T-helper 22 cell (primary cell): Measurements from ENCODE around the gene SNCA.

Experiments
- DNase-seq: peaks from one replicate; pipeline ENCODE4 v3.0.0-alpha.2; 2020; ENCODE audit warnings: low read depth

The SNCA gene

DNA sequence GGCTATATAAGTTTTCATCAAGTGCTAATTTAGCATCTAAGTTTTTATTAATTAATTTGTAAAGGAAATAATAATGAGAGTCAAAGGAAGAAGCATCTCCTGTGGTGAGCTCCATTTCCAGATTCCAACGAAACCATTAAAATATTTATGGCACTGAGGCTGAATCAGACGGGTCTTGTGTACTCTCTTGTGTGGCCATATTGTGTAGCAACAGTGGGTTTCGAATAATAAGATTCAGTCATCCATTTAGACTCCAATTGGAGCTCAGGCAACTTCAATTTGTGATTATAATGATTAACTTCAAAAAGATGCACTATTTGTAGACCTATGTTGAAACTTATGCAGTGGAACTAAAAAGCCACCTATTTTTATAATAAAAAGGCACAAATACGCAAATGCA lies 82.4 kb downstream of the SNCA start:
- no peak for DNase-seq

DNA sequence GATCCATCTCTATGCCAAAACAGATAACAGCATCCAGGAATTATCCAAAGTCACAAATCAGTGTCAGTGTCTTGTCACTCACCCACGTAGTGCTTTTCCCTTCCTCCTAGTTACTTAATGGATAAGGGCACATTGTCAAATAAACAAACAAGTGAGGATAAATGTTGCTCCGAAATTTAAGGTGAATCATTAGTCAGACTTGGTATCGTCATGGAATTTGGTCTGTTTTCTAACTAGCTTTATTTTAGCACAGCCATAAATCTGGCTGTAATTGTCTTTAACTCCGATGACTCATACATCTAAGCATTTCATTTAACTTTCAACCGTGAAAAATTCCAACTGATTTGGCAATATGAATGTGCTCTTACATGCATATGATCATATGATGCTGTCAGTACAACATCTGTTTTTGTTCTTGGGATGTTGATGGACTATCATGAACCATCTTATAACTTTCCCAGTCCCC lies 83.3 kb downstream of the SNCA start:
- DNase-seq, result no peak

DNA sequence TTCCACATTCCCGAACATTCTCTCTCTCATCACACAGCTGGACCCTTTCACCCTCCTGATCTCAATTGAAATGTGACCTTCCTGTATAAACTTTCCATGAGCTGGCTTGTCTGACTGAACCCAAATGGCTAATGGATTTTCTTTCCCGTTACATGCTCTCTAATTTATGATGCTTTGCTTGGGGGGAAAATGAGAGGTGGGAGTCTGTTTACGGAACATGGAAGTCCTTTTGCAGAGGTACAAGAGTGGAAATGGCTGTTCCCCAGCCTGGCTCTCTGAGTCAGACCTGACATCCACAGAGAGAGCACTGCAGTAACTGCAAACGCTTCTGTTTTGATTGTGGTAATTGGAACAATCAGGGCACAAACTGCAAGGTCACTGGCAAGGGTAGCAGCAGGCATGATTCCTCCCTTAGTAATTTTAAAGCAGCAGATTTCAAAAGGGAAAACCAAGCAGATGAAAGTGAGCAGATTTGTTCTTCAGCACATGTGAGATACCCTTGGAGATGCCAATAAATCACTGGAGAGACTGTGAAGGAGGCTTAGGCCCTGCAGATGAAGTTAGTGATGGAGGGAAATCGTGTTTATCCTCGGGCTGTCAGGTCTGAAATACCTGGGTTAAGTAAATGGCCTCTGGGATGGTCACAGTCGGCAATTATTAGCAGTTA lies 83.9 kb downstream of the SNCA start:
- DNase-seq, result no peak

DNA sequence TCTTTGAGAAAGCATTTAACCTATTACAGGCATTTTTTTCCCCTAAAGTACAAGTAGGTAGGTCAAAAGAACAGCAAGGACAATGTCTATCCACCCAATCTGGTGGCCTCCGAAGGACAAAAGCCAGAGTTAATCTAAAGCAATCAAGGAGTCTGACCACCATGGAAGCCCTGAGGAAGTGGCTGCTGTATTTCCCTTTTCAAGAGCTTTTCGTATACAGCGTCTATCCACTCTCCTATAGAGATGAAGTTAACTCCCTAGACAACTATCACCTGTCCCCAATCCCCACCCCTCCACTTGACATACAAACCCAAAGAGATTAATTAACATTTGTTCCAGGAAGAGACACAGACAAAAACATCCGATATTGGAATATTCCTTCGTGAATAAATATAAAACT lies 85.5 kb downstream of the SNCA start:
- no peak for DNase-seq

DNA sequence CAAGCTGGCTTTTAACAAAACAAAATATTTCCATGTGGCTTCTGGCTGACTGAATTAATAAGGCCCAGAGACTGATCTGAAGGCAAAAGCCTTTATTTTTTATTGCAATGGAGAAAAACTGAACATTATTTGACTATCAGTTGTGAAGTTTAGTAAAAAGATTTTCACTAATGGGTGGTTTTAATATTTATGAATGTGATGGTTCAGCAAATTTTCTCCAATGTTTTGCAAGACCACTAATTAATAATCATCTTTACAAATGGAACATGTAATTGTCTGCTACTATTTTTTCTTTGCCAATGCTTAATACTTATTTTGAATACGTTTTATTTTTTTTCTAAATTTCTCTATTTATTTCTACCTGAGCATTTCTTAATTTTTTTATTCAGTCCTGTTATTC lies 90.6 kb downstream of the SNCA start:
- no peak for DNase-seq

DNA sequence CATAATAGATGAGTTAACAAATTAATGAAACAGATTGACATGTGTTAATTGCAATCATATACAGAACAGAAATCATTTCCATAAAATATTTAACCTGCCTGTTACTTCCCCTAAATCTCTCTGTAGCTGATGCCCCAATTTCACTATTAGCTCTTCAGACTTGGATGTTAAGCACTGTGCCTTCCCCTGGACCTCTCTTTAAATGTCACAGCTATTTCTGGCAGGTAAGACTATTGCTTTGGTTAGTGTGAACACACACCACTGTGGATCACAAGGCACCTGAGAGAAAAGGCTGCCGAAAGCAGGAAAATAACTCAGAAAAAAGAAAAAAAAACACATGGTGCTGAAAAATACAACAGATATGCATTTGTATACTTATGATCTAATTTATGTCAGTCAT lies 91.3 kb downstream of the SNCA start:
- no peak for DNase-seq

DNA sequence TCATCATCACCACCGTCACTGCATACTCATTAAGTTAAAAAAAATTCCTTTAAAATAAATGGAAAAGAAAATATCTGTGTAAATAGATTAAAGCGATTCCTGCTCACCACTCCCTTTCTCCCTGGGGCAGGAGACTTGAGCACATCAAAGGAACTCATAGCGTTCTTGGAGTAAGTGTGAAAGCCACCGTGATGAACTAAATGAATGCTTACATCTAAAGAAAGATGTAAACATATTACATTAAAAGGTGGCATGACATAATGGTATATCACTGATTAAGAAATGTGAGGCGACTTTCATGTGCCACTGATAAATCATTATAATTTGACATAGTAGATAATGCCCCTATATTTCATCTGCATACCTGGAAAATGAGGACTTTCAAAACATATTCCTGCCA lies 92.0 kb downstream of the SNCA start:
- DNase-seq, result no peak

DNA sequence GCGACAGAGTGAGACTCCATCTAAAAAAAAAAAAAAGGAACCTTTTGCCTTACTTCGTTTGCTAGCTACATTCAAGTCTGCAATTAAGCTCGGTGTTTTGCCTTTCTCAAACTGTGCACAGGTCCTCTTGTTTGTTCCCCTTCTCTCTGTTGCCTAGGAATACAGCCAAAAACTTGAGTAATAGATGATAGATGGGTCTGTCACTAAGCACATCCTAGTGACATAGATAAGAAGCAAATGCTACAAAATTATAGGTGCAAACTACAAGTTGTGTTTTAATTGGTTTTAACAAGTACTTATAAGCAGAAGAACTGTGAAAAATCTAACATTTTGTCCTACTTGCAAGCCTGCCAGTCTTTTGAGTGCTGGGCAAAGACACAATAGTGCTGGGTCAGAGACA lies 95.2 kb downstream of the SNCA start:
- DNase-seq, result no peak

DNA sequence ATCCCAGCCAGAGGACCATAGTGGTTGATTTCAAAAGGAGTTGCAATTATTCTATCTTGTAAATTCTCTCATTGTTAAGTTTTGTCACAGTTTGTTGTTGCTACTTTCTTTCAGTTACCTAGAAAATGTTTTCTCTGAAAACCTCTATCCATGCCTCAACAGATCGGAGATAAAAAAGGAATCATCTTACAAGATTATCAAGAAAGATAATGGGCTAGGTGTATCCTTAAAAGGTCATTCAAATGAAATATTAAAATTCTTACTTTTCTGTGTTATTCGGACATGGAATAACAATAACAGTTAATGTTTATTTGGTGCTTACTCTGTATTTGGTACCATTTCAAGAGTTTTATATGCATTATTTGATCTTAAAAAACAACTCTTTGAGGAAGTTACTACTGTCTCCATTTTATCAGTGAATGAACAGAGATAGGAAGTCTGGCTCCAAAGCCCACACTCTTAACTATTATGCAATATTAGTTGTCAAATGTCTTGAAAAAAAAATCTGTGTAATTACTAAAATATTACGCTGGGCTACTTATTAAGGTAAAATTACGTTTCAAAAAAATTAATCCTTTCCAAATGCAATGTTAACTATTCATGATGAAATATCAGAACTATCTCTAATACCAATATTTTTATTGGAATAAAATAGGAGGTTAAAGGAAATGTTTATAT lies 97.5 kb downstream of the SNCA start:
- DNase-seq, result no peak

DNA sequence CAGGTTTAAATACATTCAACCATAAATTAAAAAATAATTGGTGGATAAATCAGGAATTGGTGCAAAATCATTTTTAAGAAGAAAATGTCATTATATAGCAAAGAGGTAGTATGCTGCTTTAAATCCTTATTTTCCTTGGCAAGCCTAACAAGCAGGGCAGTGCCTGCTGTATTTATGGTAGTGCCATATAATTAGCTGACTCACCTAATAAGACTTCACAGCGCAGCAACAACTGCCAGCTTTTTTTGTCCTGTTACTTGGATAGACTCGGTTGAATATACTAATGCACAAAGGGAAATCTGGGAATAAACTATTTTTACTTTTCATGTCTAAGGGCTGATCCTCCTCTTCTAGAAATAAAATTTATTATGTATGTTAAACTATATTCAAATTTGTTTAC lies 99.1 kb downstream of the SNCA start:
- no peak for DNase-seq

DNA sequence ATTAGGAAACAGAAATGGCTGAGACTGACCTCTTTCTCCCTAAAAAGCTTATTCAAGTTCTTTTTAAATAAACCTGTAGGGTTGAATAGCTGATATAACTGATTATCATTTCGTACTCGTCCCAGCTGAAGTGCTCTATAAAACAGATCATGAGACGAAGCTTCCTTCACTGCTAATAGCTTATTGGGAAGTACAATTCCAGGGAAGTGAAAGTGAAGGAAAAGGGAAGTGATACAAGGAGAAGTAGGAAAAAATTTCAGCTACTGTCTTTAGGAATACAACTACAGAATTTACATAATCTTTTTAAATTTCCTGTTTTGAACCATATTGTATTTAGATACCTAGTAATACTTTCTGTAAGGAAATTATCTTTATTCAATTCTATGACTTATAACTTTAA lies 103.0 kb downstream of the SNCA start:
- no peak for DNase-seq

DNA sequence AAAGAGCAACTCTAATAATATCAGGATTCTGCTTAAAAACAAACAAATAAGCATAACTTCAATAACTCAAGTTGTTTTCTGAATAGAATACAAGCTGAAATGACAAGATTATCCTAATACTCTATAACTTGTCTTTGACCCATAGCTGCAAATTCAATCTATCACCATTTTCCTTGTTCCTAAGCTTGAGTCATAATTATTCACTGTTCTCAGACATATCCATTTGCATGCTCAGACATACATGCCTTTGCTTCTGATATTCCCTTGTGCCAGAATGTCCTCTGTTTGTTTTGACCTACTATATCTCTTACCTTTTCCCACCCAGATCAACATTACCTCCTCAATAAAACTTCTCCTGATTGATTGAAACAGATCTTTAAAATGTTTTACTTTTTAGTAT lies 109.7 kb downstream of the SNCA start:
- no peak for DNase-seq

DNA sequence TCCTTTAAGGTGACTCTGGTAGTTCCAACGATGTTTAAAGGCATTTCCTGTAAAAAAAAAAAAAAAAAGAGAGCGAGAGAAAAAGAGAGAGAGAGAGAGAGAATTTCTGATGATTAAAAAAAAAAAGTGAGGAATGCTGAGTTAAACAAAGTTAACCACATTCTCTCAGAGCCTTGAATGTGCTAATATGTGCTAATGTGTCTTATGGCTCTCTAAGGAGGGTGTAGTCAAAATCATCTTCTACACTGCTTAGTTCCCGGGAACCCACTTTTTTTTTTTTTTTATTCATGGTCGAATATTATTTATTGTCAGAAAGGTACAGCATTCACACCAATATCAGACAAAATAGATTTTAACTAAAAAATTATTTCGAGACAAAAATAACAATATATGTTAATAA lies 111.7 kb downstream of the SNCA start:
- DNase-seq, result no peak

DNA sequence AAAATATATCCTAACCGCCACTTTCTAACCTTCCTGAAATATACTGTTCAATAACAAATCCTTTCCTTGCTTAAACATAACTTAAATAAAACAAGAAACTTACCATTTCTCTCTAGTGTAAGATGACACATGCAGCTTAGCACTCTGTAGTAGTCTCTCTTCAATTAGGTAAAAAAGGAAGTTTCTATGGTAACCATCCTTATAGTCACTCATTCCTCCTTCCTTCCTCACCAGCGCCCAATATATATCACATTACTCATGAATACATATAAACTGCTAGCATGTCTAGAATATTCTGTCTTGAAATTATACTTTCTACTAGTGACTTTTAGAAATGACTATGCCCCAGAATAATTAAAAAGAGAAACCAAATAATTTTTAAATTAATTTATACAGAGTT lies 112.2 kb downstream of the SNCA start:
- no peak for DNase-seq

DNA sequence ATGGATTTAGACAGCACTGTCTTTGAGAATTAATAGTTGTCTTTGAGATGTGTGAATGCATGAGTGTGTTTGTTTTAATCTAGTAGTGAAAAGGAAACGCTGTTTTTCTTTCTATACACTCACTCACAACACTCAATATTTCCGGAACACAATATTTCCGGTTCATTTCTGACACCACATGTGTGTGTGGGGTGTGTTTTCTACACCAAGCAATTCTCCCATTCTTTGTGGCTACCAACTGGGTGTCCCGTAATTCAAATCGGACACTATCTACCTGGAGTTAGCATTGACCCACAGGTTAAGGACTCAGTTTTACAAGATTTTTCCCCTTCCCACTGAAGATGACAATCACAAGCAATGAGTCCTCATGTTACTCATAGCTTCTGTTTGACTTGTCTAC lies 113.9 kb downstream of the SNCA start:
- DNase-seq, result no peak

DNA sequence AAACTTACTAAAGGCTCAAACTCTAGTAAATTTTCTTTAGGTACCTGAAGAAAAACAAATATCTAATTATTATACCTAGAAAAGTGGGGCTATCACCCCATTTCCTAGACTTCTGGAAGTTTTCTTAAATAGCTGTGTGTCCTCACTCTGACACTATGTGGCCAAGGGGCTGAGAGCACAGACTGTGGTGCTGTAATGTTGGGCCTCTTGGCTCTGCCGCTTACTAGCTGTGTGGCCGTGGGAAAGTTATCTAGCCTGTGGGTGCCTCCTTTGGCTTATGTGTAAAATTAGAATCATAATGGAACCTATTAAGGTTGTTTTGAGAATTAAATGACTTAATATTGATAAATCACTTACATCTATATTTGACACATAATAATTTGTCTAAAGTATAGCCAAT lies 114.4 kb downstream of the SNCA start:
- no peak for DNase-seq

DNA sequence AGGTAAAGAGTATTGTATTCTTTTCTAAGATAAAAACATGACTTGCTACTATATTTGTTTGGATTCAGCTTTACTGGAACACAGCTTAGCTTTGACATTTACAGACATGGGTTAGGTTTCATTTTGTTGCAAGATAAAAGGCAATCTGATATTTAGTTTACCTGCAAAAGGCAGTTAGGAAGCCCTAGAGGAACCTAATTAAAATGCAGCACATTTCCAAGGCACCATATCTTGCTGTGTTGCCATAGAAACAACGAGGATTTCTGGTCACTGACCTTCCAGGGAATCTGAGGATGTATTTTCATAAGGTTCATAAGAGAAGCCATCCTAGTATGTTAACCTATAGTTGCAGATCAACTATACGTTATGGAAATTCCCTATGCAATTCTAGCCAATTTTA lies 116.0 kb downstream of the SNCA start:
- no peak for DNase-seq

DNA sequence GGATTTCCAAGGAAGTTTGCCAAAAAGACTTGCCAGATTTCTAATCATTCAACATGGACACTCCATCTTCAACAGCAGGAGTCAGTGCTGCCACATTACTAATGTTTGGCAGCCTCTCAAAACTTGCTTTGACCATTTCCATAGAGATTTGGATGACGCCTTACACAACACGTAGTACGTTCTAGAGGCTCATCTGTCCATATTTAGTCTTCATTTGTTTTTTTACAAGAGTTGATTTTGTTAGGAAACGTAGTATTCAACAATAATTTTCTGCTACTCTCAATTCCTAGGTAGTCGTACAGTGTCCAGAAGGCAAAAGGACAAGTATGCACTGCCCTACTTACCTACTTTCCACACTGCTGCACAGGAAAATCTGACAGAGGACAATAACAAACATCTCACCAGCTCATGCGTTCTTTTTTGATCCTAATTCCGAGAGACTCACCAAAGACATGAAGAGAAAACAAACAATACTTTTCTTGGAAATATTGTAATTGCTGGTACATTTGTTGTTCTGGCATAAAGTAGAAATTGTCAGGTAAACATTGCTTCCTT lies 117.3 kb downstream of the SNCA start:
- DNase-seq, result no peak

DNA sequence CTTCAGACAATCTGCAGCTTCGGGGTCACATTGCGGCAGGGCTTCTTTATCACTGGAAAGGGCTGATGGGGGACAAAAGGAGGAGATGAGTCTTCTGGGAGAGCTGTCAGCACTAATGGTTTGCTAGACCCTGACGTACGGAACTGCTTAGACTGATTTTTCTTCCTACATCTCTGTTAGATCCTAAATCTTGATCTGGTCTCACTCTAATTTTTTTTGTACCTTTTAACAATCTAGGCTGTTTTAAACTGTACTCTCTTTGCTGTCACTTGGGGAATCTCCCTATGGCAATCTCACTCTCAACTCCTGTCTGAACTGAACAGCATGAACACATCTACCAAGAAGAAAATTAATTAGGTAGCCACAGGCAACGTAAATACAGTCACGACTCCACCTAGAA lies 120.1 kb downstream of the SNCA start:
- DNase-seq, result no peak

DNA sequence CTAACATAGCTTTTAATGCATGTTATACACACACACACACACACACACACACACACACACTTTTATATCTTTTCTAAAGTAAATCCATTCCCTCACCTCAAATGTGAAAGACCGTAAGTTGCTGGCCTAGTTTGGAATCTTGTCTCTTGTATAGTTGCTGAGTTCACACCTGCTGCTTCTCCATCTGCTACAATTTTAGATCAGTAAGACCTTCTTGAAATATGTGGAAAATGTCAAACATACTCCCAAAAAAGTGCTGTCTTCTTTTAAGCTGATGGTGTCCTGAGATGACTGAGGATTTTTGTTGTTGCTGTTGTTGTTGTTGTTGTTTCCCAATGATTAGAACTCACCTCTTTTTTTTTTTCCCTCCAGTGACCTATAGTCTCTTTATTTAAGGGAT lies 121.3 kb downstream of the SNCA start:
- no peak for DNase-seq

DNA sequence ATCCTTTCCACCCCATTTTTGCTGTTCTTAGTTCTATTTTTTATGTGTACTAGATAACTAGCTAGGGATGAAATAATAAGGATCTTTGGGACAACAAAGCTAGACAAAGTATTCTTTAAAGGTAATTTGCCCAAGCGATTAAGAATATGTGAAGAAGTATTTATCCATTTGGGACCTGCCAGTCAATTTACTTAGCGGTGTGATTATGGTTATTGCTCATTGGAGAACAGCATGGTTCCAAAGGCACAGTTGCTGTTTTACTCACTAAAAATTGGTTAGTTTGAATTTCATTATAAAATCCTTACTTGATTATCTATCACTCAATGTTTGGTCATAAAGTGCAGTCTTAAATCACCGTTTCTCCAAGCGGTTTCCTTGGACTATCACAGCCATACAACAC lies 124.1 kb downstream of the SNCA start:
- no peak for DNase-seq

DNA sequence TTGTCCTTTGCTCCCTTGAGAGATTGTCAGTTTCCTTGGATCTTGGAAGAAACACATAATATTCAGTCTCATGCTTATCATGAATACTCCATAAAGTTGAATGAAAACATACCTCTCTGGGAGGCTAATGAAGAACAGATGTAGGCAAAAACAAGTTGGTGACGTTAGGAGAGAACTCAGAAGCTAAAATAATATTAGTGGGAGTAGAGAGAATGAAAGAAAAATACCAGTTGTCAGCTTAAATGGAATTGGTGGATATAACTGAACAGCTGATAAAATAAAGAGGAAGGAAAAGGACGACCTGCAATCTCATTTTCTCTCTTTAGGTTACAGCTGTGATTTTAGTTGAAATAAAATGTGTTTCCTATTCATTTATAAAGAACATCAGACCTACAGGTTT lies 124.8 kb downstream of the SNCA start:
- DNase-seq, result no peak

DNA sequence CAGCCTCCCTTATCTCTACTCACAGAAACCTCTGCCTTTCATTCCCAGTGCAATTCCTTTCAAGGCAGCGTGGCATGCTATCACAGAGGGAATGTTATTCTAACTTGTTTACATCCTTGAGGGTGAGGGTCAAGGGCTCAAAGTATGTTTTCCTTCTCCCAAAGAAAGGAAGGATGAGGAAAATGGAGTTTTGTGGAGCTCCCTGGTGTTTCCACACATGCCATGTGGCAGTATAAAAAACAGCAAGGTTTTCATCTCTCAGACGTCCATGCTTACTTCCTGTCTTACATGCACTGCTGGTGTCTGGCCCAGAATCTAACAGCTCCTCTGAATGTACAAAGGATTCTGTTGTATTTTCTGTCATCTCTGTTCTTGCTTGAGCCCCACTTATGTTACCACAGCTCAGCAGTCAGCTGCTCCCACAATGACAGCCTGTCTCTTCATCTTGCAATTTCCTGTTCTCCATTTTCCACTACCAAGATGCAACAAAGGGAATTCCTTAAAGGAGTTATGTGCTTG lies 128.0 kb downstream of the SNCA start:
- no peak for DNase-seq

DNA sequence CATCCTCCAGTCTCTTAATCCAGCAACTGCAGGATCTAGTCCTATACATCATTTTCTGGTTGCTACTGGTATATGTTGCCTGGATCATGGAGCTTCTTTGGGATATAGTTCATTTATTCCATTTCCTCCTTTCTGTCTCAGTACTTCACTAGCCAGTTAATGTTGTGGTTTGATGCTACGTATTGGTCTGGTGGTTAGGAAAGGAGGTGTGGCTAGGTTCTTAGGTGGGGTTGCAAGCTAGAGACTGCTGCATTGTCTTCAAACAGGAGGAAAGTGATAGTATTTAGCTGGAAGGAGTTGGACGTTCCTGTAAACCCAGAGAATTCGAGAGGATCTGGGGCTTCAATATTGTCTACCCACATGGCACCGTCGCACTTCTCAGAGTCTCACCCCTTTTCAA lies 129.5 kb downstream of the SNCA start:
- no peak for DNase-seq
